GM12878 (cell line): Measurements from ENCODE around the gene CTDNEP1. TPM values are rescaled to one million over a fixed set of nuclear protein-coding genes. Genes with fewer than 3 reads are reported as not detected.
A peak's percentile ranks its signal among the peaks of the same experiment; 100 is the strongest.

Source experiments
- CEBPB ChIP-seq, 2 experiments: fragments of 150-350 bp in 1 of 2; IDR thresholded peaks; 2 replicates each; pipeline ENCODE4 v1.6.1; 2012 to 2014; ENCODE audit warnings: low read depth in 2 of 2, low read length in 2 of 2, borderline replicate concordance in 1 of 2, inconsistent platforms in 1 of 2
- CREM ChIP-seq: IDR thresholded peaks from 2 replicates; pipeline ENCODE4 v1.6.1; 2014; ENCODE audit warnings: antibody characterized with exemption, low read depth
- CUX1 ChIP-seq: IDR thresholded peaks from 2 replicates; pipeline ENCODE4 v1.6.1; 2012; ENCODE audit warnings: improper control_type of control experiment, low read depth, low read length; ENCODE audit not compliant: insufficient replicate concordance
- EP300 ChIP-seq, 2 experiments: fragments of 150-350 bp in 1 of 2; IDR thresholded peaks; 2 replicates each; pipeline ENCODE4 v1.6.1; 2011 to 2012; ENCODE audit warnings: low read depth in 2 of 2, low read length in 2 of 2, borderline replicate concordance in 1 of 2, improper control_type of control experiment in 1 of 2, inconsistent platforms in 1 of 2; ENCODE audit not compliant: control insufficient read depth in 1 of 2
- IRF4 ChIP-seq: IDR thresholded peaks from 2 replicates; pipeline ENCODE4 v1.6.1; 2011; ENCODE audit warnings: low read depth, low read length
- KLF5 ChIP-seq: fragments of 450-650 bp; IDR thresholded peaks from 2 replicates; pipeline ENCODE4 v1.6.1; 2014; ENCODE audit warnings: mild to moderate bottlenecking; ENCODE audit not compliant: partially characterized antibody
- NFXL1 ChIP-seq: fragments of 450-650 bp; IDR thresholded peaks from 2 replicates; pipeline ENCODE4 v1.6.1; 2017; ENCODE audit warnings: antibody characterized with exemption, mild to moderate bottlenecking, borderline replicate concordance
- NR2C1 ChIP-seq: fragments of 450-650 bp; IDR thresholded peaks from 2 replicates; pipeline ENCODE4 v1.6.1; 2017; ENCODE audit warnings: antibody characterized with exemption, mild to moderate bottlenecking, moderate library complexity
- PAX5 ChIP-seq: IDR thresholded peaks from 2 replicates; pipeline ENCODE4 v1.6.1; 2011; ENCODE audit warnings: low read depth, low read length, borderline replicate concordance
- PKNOX1 ChIP-seq: fragments of 450-650 bp; IDR thresholded peaks from 2 replicates; pipeline ENCODE4 v1.6.1; 2016; ENCODE audit warnings: mild to moderate bottlenecking
- POLR2AphosphoS2 ChIP-seq: IDR thresholded peaks from 2 replicates; pipeline ENCODE4 v1.6.1; 2011; ENCODE audit warnings: low read depth, mild to moderate bottlenecking, low read length, improper control_type of control experiment, moderate library complexity
- PRDM15 ChIP-seq: fragments of 450-650 bp; formaldehyde crosslinking; IDR thresholded peaks from 2 replicates; pipeline ENCODE4 v1.4.0; 2020; ENCODE audit warnings: mild to moderate bottlenecking, moderate library complexity
- RAD51 ChIP-seq: fragments of 450-650 bp; IDR thresholded peaks from 2 replicates; pipeline ENCODE4 v1.6.1; 2016; ENCODE audit warnings: moderate library complexity, mild to moderate bottlenecking, inconsistent platforms
- SMAD1 ChIP-seq: fragments of 450-650 bp; IDR thresholded peaks from 2 replicates; pipeline ENCODE4 v1.6.1; 2018; ENCODE audit warnings: mild to moderate bottlenecking, low read depth; ENCODE audit not compliant: partially characterized antibody
- SMC3 ChIP-seq: IDR thresholded peaks from 2 replicates; pipeline ENCODE4 v1.6.1; 2011; ENCODE audit warnings: low read length, improper control_type of control experiment, borderline replicate concordance
- STAT3 ChIP-seq: IDR thresholded peaks from 2 replicates; pipeline ENCODE4 v1.6.1; 2011; ENCODE audit warnings: low read depth, low read length, improper control_type of control experiment
- polyA plus RNA-seq, 11 experiments: library from polyadenylated mRNA; depleted of rRNA in 4 of 11; unstranded in 6 of 11; stranded (reverse) in 5 of 11; fragments of >200 nt; fragmentation: Nextera tagmentation in 4 of 11; fragmentation: Illumina TruSeq in 1 of 11; extraction: Ambion mirVana in 4 of 11; extraction: Trizol in 1 of 11; gene quantifications; 1 replicate in 1 of 11; 2 replicates in 10 of 11; pipeline versions ENCODE4 v1.2.1 to v1.2.3, GENCODE V29; 2011 to 2016; ENCODE audit warnings: inconsistent platforms in 2 of 11, missing spikeins in 2 of 11, low read depth in 1 of 11
- total RNA-seq, 4 experiments: library from RNA; depleted of rRNA in 3 of 4; stranded (reverse); fragments of >200 nt in 3 of 4; fragmentation: Illumina TruSeq in 1 of 4; extraction: Trizol in 1 of 4; gene quantifications; 2 replicates each; pipeline versions ENCODE4 v1.2.1 to v1.2.3, GENCODE V29; 2013 to 2021

Gene CTDNEP1
- total and polyA plus RNA-seq, 10 of the 15 experiments (the other 5 are each of a cell fraction or from before 2014, with no cell fraction given), result 23.7 to 176 (median 30.3) TPM

GRCh38 chr17:7234083-7234951 is 17.2 kb downstream of the CTDNEP1 start, which contains the start of gene DVL2 (continued):
- TF ChIP-seq NFXL1 (no peak), KLF5 (peak; percentile 63), SMC3 (no peak), SMAD1 (peak; percentile 28), PRDM15 (CRISPR knock-in tag) (peak; percentile 98), NR2C1 (peak; percentile 67), CUX1 (no peak), STAT3 (no peak), POLR2AphosphoS2 (peak; percentile 98), PKNOX1 (peak; percentile 50), CEBPB (IDR thresholded peaks at IDR 0.05; ENCODE audit: borderline replicate concordance in 1 of 2, low read depth in 2 of 2, low read length in 2 of 2) (no peak), PAX5 (peak; percentile 62; the same call in 1 of the 2 replicates), EP300 (IDR thresholded peaks at IDR 0.05; ENCODE audit: borderline replicate concordance in 1 of 2, control insufficient read depth in 1 of 2, low read depth in 2 of 2, low read length in 2 of 2) (no peak), IRF4 (no peak), CREM (peak; percentile 60; the same call in 1 of the 2 replicates), RAD51 (peak; percentile 100)
